Subcutaneous abdominal adipose tissue (tissue), 5 donors: ENCODE data around the gene REC8.

ENCODE experiments used
- H3K27ac ChIP-seq: one replicate; pipeline ENCODE4 v1.7.0; 2013; ENCODE audit warnings: low read depth, mild to moderate bottlenecking, inconsistent platforms, low read length, moderate library complexity
- H3K27me3 ChIP-seq, 5 donors: one replicate each; pipeline ENCODE4 v1.7.0; 2013; ENCODE audit warnings: low read length in 5 of 5, inconsistent platforms in 1 of 5; ENCODE audit not compliant: control insufficient read depth in 5 of 5, insufficient read depth in 4 of 5
- H3K36me3 ChIP-seq, 5 donors: one replicate each; pipeline ENCODE4 v1.7.0; 2013; ENCODE audit warnings: low read length in 5 of 5; ENCODE audit not compliant: control insufficient read depth in 5 of 5, insufficient read depth in 5 of 5
- H3K4me1 ChIP-seq, 5 donors: one replicate each; pipeline ENCODE4 v1.7.0; 2013; ENCODE audit warnings: low read length in 5 of 5, mild to moderate bottlenecking in 3 of 5, moderate library complexity in 1 of 5; ENCODE audit not compliant: control insufficient read depth in 5 of 5, insufficient read depth in 5 of 5
- H3K4me3 ChIP-seq, 5 donors: one replicate each; pipeline ENCODE4 v1.7.0; 2013; ENCODE audit warnings: low read length in 5 of 5, low read depth in 1 of 5
- H3K9ac ChIP-seq, 5 donors: one replicate each; pipeline ENCODE4 v1.7.0; 2013; ENCODE audit warnings: low read length in 5 of 5, mild to moderate bottlenecking in 4 of 5, moderate library complexity in 3 of 5
- H3K9me3 ChIP-seq, 5 donors: one replicate each; pipeline ENCODE4 v1.7.0; 2013; ENCODE audit warnings: low read length in 5 of 5; ENCODE audit not compliant: control insufficient read depth in 5 of 5
- donor health status: healthy.
- donor health status: healthy.
- donor health status: healthy.
- donor health status: healthy.
- donor health status: healthy.

REC8 gene

DNA sequence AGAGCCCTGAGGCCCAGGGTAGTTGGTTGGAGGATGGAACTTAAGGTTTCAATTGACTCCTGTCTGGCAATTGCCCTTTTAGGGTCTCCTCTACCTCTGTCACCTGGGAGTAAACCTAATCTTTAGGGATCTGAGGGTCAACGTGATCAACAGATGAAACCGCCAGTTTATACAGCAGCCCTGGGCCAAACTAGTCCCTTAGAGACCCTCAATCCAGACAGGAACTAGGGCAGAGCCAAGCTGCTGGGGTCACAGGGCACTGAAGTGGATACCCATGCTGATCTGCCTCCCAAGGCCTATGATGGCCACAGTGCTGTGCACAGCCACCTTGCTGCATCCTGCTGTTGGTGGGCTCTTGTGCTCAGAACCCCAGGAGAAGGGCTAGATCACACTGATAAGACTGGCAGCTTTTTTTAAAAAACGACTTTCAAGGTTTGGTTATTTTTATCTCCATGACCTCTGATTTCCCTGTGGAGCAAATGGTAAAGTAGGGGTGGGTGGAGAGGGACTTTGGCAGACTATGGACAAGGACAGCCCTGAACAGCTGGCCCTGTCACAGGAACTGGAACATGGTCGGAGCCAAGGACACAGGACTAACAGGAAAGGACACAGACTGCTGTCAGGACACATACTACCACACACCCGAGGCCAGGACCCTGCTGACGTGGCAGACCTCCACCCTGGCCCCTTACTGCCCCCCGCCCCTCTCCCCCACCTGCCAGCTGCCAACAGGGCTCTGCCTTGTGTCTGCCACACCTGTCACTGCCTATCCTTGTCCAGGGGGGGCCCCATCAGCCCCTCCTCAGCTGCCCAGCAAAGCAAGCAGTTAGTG, 40.9 kb upstream of the REC8 start:
- Histone ChIP-seq H3K36me3 (no peaks in the 10 kb centered on the region), H3K27me3 (no peaks in the 10 kb centered on the region), H3K9me3 (no peaks in the 10 kb centered on the region), H3K9ac (peak overlapping the region in 2 of 5 donors; percentile 1 to 41), H3K27ac (peak overlapping the region; percentile 46), H3K4me3 (no peak overlapping the region), H3K4me1 (peaks cover 1 to 28% (median 14%) of the 10 kb centered on the region in 5 donors)

DNA sequence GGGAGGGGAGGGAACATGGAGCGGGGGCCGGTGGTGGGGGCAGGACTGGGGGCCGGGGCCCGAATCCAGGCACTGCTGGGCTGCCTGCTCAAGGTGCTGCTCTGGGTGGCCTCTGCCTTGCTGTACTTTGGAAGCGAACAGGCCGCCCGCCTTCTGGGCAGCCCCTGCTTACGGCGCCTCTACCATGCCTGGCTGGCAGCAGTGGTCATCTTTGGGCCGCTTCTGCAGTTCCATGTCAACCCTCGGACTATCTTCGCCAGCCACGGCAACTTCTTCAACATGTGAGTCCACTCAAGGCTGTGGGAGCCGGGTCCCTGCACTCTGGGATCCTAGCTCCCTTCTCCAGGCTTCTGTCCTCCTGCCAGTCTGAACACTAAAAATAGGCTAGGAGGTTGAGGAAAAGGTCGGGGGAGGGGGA, 40.3 kb upstream of the REC8 start:
- H3K27ac ChIP-seq = no peak overlapping the region
- H3K4me3 ChIP-seq = no peak overlapping the region
- H3K9me3 ChIP-seq = no peaks in the 10 kb centered on the region
- H3K27me3 ChIP-seq = no peaks in the 10 kb centered on the region
- H3K9ac ChIP-seq = no peak overlapping the region
- H3K4me1 ChIP-seq = peaks cover 1 to 31% (median 17%) of the 10 kb centered on the region in 5 donors
- no peaks in the 10 kb centered on the region for H3K36me3 ChIP-seq

DNA sequence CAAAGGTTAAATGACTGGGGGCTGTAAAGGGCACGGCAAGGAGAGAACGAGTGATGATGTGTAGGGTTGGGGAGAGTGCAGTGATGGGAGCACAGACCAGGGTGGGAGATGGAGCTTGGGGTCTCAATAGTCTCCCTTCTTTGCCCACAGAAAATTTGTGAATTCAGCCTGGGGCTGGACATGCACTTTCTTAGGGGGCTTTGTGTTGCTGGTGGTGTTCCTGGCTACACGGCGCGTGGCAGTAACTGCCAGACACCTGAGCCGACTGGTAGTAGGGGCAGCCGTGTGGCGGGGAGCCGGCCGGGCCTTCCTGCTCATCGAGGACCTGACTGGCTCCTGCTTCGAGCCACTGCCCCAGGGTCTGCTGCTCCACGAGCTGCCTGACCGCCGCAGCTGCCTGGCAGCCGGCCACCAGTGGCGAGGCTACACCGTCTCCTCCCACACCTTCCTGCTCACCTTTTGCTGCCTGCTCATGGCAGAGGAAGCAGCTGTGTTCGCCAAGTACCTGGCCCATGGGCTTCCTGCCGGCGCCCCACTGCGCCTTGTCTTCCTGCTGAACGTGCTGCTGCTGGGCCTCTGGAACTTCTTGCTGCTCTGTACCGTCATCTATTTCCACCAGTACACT, 39.7 kb upstream of the REC8 start:
- H3K9me3 ChIP-seq = no peaks in the 10 kb centered on the region
- no peaks in the 10 kb centered on the region for H3K27me3 ChIP-seq
- H3K4me3 ChIP-seq = no peak overlapping the region
- H3K36me3 ChIP-seq = peaks cover 0 to under 1% (median 0%) of the 10 kb centered on the region in 5 donors
- H3K4me1 ChIP-seq = peaks cover 1 to 38% (median 23%) of the 10 kb centered on the region in 5 donors
- no peak overlapping the region for H3K27ac ChIP-seq
- peak overlapping the region in 1 of 5 donors; percentile 28 for H3K9ac ChIP-seq

DNA sequence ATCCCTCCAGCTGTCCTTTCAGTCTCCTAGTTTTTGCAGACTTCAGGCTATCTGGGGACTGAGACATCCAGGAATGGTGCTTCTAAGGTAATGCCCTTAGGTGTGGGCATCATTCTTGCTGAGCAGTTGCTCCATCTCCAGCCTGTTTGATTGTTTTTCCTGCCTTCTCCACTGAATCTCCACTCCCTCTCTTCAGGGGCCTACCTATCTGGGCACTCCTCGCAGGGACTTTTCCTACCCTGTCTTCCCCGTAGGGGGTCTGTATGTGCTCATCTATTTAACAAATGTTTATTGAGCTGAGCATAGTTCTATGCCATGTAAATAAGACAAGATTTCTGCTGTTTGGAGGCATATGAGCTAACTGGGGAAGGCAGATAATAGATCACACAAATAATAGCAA, 38.9 kb upstream of the REC8 start:
- Histone ChIP-seq H3K27ac (no peak overlapping the region), H3K4me3 (no peak overlapping the region), H3K36me3 (peaks cover 0 to 8% (median 6%) of the 10 kb centered on the region in 5 donors), H3K27me3 (no peaks in the 10 kb centered on the region), H3K9ac (no peak overlapping the region), H3K9me3 (no peaks in the 10 kb centered on the region), H3K4me1 (peaks cover 1 to 44% (median 24%) of the 10 kb centered on the region in 5 donors)

DNA sequence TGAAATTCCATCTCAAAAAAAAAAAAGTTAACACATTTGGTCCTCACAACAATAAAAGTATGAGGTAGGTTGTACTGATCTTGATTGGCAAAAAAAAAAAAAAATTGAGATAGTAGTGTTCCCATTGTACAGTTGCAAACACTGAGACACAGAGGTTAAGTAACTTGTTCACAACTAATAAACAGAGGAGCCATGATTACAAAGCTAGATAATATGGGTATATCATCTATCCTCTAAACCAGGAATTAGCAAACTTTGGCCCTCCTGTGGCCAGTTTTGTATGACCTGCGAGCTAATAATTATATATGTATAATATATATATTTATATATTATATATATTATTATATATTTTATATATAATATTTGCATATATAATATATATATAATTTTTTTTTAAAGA, 38.1 kb upstream of the REC8 start:
- Histone ChIP-seq H3K36me3 (peaks cover 0 to 16% (median 13%) of the 10 kb centered on the region in 5 donors), H3K4me3 (no peak overlapping the region), H3K4me1 (peaks cover 1 to 46% (median 24%) of the 10 kb centered on the region in 5 donors), H3K27ac (no peak overlapping the region), H3K9ac (no peak overlapping the region), H3K9me3 (no peaks in the 10 kb centered on the region), H3K27me3 (no peaks in the 10 kb centered on the region)

DNA sequence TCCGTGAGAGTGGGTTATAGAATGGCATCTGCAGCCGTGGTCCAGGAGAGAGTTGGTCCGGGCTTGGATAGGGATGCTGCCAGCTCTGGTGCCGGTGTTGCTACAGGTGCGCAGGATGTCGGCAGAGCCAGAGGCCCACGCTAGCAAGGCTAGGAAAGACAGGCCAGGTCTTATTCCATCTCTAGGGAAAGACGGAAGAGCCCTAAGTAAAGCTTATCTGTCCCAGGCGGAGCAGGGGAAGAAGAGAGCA, 36.4 kb upstream of the REC8 start:
- peaks cover 1 to 57% (median 29%) of the 10 kb centered on the region in 5 donors for H3K4me1 ChIP-seq
- H3K9ac ChIP-seq = peak overlapping the region in 3 of 5 donors; percentile 43 to 86 (median 73)

DNA sequence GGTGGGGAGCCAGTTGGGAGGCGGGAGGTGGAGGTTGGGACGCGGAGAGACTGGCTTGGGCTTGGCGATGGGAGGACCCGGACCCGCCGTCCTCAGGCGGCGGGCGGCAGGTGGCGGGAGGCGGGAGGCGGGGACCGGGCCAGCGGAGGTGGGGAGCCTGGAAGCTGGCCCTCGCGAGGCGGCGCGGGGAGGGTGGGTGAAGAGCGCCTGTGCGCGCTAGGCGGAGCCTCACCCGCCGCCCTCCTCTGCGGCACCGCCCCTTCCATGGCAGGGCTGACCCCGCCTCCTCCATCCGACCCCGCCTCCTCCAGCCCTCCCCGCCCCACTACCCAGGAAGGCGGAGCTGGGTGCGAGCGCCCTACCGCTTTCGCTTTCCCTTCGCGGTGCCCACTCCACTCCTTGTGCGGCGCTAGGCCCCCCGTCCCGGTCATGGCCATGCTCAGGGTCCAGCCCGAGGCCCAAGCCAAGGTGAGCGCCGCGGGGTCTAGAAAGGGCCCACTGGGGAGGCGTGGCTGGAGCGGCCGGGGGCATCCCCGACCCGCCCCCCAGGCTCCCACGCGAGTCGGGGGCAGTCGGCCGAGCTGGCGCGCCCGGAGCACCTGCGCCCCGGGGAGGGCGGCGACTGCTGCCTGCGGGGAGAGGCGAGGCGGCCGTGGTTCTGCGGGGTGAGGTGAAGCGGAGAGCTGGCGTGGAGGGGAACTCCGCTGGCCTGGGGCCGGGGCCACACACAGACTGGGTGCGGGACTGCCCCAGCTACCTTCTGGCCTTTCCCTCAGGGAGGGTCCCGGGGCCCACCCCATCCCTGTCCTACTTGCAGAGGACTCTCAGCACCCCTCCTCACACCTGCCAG, 35.8 kb upstream of the REC8 start, which contains the start of gene PSME1:
Gene PSME1 (plus strand): TSS at position 361 of the 850 bp plus-strand sequence. CDS start 69 bp downstream, at position 430.
- peak within 1 kb of the TSS in 4 of 5 donors; percentile 78 to 92 (median 86) for H3K9ac ChIP-seq
- H3K27ac ChIP-seq = peak within 1 kb of the TSS; percentile 62
- peak within 1 kb of the TSS; percentile 73 to 91 (median 83) for H3K4me3 ChIP-seq
- H3K9me3 ChIP-seq = no peaks in the 10 kb centered on the region
- H3K4me1 ChIP-seq = peaks cover 1 to 57% (median 30%) of the 10 kb centered on the region in 5 donors
- no peaks in the 10 kb centered on the region for H3K27me3 ChIP-seq
- H3K36me3 ChIP-seq = peaks cover 0 to 24% (median 20%) of the 10 kb centered on the region in 5 donors

More for the DNA sequence above, 36.4 kb upstream of the REC8 start:
- H3K9me3 ChIP-seq = no peaks in the 10 kb centered on the region
- H3K27me3 ChIP-seq = no peaks in the 10 kb centered on the region
- peak overlapping the region; percentile 62 for H3K27ac ChIP-seq
- peak overlapping the region; percentile 51 to 91 (median 83) for H3K4me3 ChIP-seq
- H3K36me3 ChIP-seq = peaks cover 0 to 24% (median 20%) of the 10 kb centered on the region in 5 donors

DNA sequence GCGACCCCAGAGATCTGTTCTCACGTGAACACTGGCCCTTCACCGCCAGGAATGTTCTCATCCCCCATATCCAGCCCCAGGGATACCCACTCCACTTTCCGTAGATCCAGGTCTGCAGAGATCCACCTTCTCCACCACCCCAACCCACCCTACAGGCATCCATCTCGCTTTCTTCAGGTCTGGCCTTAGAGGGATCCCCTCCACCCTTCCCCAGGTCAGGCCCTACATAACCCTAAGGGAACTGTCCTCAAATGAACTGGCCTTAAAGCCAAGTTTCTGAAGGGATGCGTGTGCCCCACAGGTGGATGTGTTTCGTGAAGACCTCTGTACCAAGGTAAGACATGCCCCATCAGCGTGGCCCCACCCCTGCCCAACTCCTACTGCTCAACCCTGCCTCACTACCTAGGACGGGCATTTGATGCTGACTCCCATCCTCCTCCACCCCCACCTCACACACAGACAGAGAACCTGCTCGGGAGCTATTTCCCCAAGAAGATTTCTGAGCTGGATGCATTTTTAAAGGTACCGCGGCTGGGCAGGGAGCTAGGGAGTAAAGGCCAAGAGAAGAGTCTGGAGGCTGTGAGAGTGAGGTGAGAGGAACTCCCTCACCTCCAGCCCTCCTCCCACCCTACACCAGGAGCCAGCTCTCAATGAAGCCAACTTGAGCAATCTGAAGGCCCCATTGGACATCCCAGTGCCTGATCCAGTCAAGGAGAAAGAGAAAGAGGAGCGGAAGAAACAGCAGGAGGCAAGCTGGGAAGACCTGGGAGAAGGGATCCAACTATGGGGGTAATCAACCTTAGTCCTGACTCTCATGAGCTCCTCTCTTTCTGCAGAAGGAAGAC, 35.0 kb upstream of the REC8 start:
- Histone ChIP-seq H3K27ac (peak overlapping the region; percentile 62), H3K4me1 (peaks cover 2 to 56% (median 33%) of the 10 kb centered on the region in 5 donors), H3K9me3 (no peaks in the 10 kb centered on the region)

More for the DNA sequence above, 35.0 kb upstream of the REC8 start:
- Histone ChIP-seq H3K27me3 (no peaks in the 10 kb centered on the region), H3K9ac (peak overlapping the region in 4 of 5 donors; percentile 78 to 92 (median 86)), H3K36me3 (peaks cover 0 to 24% (median 20%) of the 10 kb centered on the region in 5 donors), H3K4me3 (peak overlapping the region; percentile 73 to 91 (median 83))
